ENCODE data around the gene NDC1. TPM values are rescaled to one million over a fixed set of nuclear protein-coding genes. Genes with fewer than 3 reads are reported as not detected.

The NDC1 gene
- total RNA-seq, 2 donors from 2014 or later: 32.4 to 38.7 TPM

DNA sequence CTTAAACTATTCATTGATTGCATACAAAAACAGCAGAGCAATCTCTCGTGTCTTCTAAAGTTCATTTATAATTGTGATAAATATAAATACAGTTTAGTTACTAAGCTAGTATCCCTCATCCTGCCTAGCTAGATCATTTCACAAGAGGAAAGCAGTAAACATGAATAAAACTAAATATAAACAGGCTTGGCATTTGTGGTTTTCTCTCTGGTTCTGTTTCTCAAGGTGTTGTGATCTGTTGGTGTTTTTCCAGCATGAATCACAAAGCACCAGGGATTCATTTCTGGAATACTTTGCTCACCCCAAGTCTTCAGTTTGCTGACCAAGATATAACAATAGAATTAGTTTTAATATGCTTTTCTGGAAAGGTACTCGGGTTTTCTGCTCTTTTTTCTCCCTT, 66.4 kb downstream of the NDC1 start:
- peaks cover 4% of the 10 kb centered on the region for H3K4me1 ChIP-seq (ENCODE audit: control insufficient read depth, insufficient read depth, low read length)
- no peak overlapping the region for H3K9ac ChIP-seq (ENCODE audit: extremely low read depth, low read length, poor library complexity, severe bottlenecking)
- TF ChIP-seq, protein P1, sequence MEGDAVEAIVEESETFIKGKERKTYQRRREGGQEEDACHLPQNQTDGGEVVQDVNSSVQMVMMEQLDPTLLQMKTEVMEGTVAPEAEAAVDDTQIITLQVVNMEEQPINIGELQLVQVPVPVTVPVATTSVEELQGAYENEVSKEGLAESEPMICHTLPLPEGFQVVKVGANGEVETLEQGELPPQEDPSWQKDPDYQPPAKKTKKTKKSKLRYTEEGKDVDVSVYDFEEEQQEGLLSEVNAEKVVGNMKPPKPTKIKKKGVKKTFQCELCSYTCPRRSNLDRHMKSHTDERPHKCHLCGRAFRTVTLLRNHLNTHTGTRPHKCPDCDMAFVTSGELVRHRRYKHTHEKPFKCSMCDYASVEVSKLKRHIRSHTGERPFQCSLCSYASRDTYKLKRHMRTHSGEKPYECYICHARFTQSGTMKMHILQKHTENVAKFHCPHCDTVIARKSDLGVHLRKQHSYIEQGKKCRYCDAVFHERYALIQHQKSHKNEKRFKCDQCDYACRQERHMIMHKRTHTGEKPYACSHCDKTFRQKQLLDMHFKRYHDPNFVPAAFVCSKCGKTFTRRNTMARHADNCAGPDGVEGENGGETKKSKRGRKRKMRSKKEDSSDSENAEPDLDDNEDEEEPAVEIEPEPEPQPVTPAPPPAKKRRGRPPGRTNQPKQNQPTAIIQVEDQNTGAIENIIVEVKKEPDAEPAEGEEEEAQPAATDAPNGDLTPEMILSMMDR (conservative IDR thresholded peaks at IDR 0.05): no peak
- H3K36me3 ChIP-seq (ENCODE audit: control insufficient read depth, insufficient read depth, low read length): peaks cover 39% of the 10 kb centered on the region
- H3K4me3 ChIP-seq (ENCODE audit: low read length): no peak overlapping the region
- H3K9me3 ChIP-seq (ENCODE audit: control insufficient read depth, low read length): no peaks in the 10 kb centered on the region
- DNase-seq: no peak
- Mint-ChIP-seq H3K36me3 (ENCODE audit: low read depth) (peaks cover 21% of the 10 kb centered on the region), H3K4me3 (no peak overlapping the region), H3K9me3 (no peaks in the 10 kb centered on the region), H3K4me1 (peaks cover 24% of the 10 kb centered on the region), H3K27me3 (ENCODE audit: insufficient read depth) (no peaks in the 10 kb centered on the region), H3K27ac (no peak overlapping the region)
- no peak overlapping the region for H3K27ac ChIP-seq (ENCODE audit: low read depth, low read length)
- H3K27me3 ChIP-seq (ENCODE audit: control insufficient read depth, insufficient read depth, low read length, poor library complexity, severe bottlenecking): no peaks in the 10 kb centered on the region
- no CpG with 5 or more reads among the region's 2 CpGs for WGBS, 2 experiments (ENCODE audit: insufficient coverage in 1 of 2, insufficient read length in 1 of 2)

DNA sequence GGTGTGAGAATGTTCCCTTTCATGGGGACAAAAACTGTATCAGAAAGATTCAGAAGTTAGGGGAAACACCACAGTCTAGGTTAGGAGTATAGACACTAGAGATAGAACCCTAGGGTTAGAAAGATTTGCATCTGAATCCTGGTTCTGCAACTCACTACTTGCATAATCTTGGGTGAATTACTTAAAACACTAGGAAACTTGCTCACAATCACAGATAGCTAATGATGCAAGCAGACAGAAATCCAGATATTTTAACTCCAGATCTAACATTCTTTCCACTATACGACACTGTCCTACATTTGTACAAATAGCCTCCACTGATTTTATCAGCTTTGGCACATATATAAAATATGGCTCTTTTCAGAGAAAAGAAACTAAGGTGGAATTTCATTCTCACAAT, 68.3 kb downstream of the NDC1 start:
- no peak overlapping the region for H3K4me3 Mint-ChIP-seq
- Histone ChIP-seq H3K36me3 (ENCODE audit: control insufficient read depth, insufficient read depth, low read length) (peaks cover 31% of the 10 kb centered on the region), H3K4me1 (ENCODE audit: control insufficient read depth, insufficient read depth, low read length) (peaks cover 4% of the 10 kb centered on the region), H3K4me3 (ENCODE audit: low read length) (no peak overlapping the region), H3K9me3 (ENCODE audit: control insufficient read depth, low read length) (no peaks in the 10 kb centered on the region), H3K27ac (ENCODE audit: low read depth, low read length) (no peak overlapping the region), H3K9ac (ENCODE audit: extremely low read depth, low read length, poor library complexity, severe bottlenecking) (no peak overlapping the region), H3K27me3 (ENCODE audit: control insufficient read depth, insufficient read depth, low read length, poor library complexity, severe bottlenecking) (no peaks in the 10 kb centered on the region)
- H3K27me3 Mint-ChIP-seq (ENCODE audit: insufficient read depth): no peaks in the 10 kb centered on the region
- no peak overlapping the region for H3K27ac Mint-ChIP-seq
- H3K4me1 Mint-ChIP-seq: peaks cover 24% of the 10 kb centered on the region
- TF ChIP-seq, protein P1 (conservative IDR thresholded peaks at IDR 0.05): no peak
- no peaks in the 10 kb centered on the region for H3K9me3 Mint-ChIP-seq
- H3K36me3 Mint-ChIP-seq (ENCODE audit: low read depth): peaks cover 19% of the 10 kb centered on the region
- WGBS, 2 experiments (ENCODE audit: insufficient coverage in 1 of 2, insufficient read length in 1 of 2): 100% methylated on average over 1 of the region's 1 CpG; no CpG with 5 or more reads in 1 of the 2 experiments
- DNase-seq: no peak

DNA sequence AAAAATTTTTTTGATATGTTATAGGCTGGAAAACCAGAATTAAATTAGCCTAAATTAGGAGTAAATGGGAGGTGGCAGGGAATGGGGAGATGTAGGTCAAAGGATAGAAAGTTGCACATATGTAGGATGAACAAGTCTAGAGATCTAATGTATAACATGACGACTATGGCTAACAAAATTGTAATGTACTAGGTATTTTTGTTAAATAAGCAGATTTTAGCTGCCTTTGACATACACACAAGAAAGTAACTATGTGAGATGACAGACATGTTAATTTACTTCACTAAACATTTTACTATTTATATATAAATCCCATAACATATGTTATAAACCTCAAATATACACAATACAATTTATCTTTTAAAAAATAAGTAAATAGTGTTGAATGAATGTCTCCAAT, 68.9 kb downstream of the NDC1 start:
- Mint-ChIP-seq H3K27ac (no peak overlapping the region), H3K9me3 (no peaks in the 10 kb centered on the region), H3K4me1 (peaks cover 24% of the 10 kb centered on the region), H3K27me3 (ENCODE audit: insufficient read depth) (no peaks in the 10 kb centered on the region), H3K4me3 (no peak overlapping the region), H3K36me3 (ENCODE audit: low read depth) (peaks cover 19% of the 10 kb centered on the region)
- no peak for DNase-seq
- 88% methylated on average over 1 of the region's 1 CpG; no CpG with 5 or more reads in 1 of the 2 experiments for WGBS, 2 experiments (ENCODE audit: insufficient coverage in 1 of 2, insufficient read length in 1 of 2)
- Histone ChIP-seq H3K4me1 (ENCODE audit: control insufficient read depth, insufficient read depth, low read length) (peaks cover 4% of the 10 kb centered on the region), H3K9me3 (ENCODE audit: control insufficient read depth, low read length) (no peaks in the 10 kb centered on the region), H3K9ac (ENCODE audit: extremely low read depth, low read length, poor library complexity, severe bottlenecking) (no peak overlapping the region), H3K36me3 (ENCODE audit: control insufficient read depth, insufficient read depth, low read length) (peaks cover 31% of the 10 kb centered on the region), H3K27me3 (ENCODE audit: control insufficient read depth, insufficient read depth, low read length, poor library complexity, severe bottlenecking) (no peaks in the 10 kb centered on the region), H3K4me3 (ENCODE audit: low read length) (no peak overlapping the region), H3K27ac (ENCODE audit: low read depth, low read length) (no peak overlapping the region)
- TF ChIP-seq, protein P1 (conservative IDR thresholded peaks at IDR 0.05): no peak

All from endodermal cell (in vitro differentiated cells).